SU-DHL-6 (cell line): ENCODE measurements around the gene ST6GAL2.

Experiments
- H2AFZ ChIP-seq: fragments of 200-600 bp; sonication (generic); 2 replicates; pipeline ENCODE4 v1.6.1; 2014; ENCODE audit warnings: low read depth, mild to moderate bottlenecking, moderate library complexity, mixed read lengths, antibody characterized with exemption, low read length; ENCODE audit not compliant: severe bottlenecking
- H3F3A ChIP-seq: fragments of 200-600 bp; shearing (Covaris generic); 2 replicates; pipeline ENCODE4 v1.6.0; 2016; ENCODE audit warnings: antibody characterized with exemption, mild to moderate bottlenecking; ENCODE audit not compliant: insufficient read depth
- H3K27ac ChIP-seq: fragments of 200-600 bp; sonication (generic); 2 replicates; pipeline ENCODE4 v1.5.1; 2016; ENCODE audit warnings: low read depth, mild to moderate bottlenecking, low read length, moderate library complexity, mixed read lengths
- H3K27me3 ChIP-seq: fragments of 200-600 bp; sonication (generic), shearing (Covaris generic); 2 replicates; pipeline ENCODE4 v1.6.0; 2014; ENCODE audit warnings: mild to moderate bottlenecking, low read length
- H3K36me3 ChIP-seq: fragments of 200-600 bp; sonication (generic); 2 replicates; pipeline ENCODE4 v1.6.1; 2014; ENCODE audit warnings: mild to moderate bottlenecking, low read length, mixed read lengths
- H3K4me2 ChIP-seq: fragments of 300-600, 200-600 bp; shearing (Covaris generic), sonication (generic); 2 replicates; pipeline ENCODE4 v1.6.0; 2014; ENCODE audit warnings: low read length, low read depth, mild to moderate bottlenecking; ENCODE audit not compliant: poor library complexity, severe bottlenecking
- H3K4me3 ChIP-seq: fragments of 200-600 bp; sonication (generic); 2 replicates; pipeline ENCODE4 v1.5.1; 2014; ENCODE audit warnings: antibody characterized with exemption, low read length, mild to moderate bottlenecking, mixed read lengths; ENCODE audit not compliant: insufficient read depth, poor library complexity, severe bottlenecking
- H3K79me2 ChIP-seq: fragments of 200-600 bp; sonication (generic); 2 replicates; pipeline ENCODE4 v1.6.1; 2014; ENCODE audit warnings: mild to moderate bottlenecking, low read length, moderate library complexity; ENCODE audit not compliant: insufficient read depth
- H3K9ac ChIP-seq: fragments of 200-600 bp; sonication (generic); 2 replicates; pipeline ENCODE4 v1.7.0; 2014; ENCODE audit warnings: mild to moderate bottlenecking, low read length
- H3K9me2 ChIP-seq: fragments of 200-600 bp; sonication (generic); replicated peaks from 2 replicates; pipeline ENCODE4 v1.6.1; 2014; ENCODE audit warnings: low read length; ENCODE audit not compliant: insufficient read depth
- H3K9me3 ChIP-seq: fragments of 200-600 bp; sonication (generic); 2 replicates; pipeline ENCODE4 v1.6.1; 2014; ENCODE audit warnings: low read length, mixed read lengths; ENCODE audit not compliant: insufficient read depth
- H4K20me1 ChIP-seq: fragments of 200-600 bp; sonication (generic); 2 replicates; pipeline ENCODE4 v1.6.1; 2014; ENCODE audit warnings: low read depth, mild to moderate bottlenecking, antibody characterized with exemption, low read length, moderate library complexity, mixed read lengths
- EZH2phosphoT487 ChIP-seq: fragments of 200-600 bp; sonication (generic), shearing (Covaris generic); conservative IDR thresholded peaks from 2 replicates; pipeline ENCODE4 v1.6.1; 2018; ENCODE audit warnings: mild to moderate bottlenecking, antibody characterized with exemption, low read length, moderate library complexity, mixed read lengths
- TF ChIP-seq, protein P1 (sequence below): fragments of 200-600 bp; sonication (generic); IDR thresholded peaks from one replicate; pipeline ENCODE4 v1.5.1; 2017; ENCODE audit warnings: antibody characterized with exemption, mild to moderate bottlenecking, low read length, moderate library complexity; ENCODE audit not compliant: insufficient read depth, poor library complexity, severe bottlenecking

The ST6GAL2 gene

GRCh38 chr2:106851881-106852501, 34.0 kb downstream of the ST6GAL2 start:
- no peaks in the 10 kb centered on the region for H3K9me2 ChIP-seq
- H3K9ac ChIP-seq, result no peak overlapping the region
- no peaks in the 10 kb centered on the region for H3K27me3 ChIP-seq
- TF ChIP-seq EZH2phosphoT487, result no peak
- TF ChIP-seq, protein P1, sequence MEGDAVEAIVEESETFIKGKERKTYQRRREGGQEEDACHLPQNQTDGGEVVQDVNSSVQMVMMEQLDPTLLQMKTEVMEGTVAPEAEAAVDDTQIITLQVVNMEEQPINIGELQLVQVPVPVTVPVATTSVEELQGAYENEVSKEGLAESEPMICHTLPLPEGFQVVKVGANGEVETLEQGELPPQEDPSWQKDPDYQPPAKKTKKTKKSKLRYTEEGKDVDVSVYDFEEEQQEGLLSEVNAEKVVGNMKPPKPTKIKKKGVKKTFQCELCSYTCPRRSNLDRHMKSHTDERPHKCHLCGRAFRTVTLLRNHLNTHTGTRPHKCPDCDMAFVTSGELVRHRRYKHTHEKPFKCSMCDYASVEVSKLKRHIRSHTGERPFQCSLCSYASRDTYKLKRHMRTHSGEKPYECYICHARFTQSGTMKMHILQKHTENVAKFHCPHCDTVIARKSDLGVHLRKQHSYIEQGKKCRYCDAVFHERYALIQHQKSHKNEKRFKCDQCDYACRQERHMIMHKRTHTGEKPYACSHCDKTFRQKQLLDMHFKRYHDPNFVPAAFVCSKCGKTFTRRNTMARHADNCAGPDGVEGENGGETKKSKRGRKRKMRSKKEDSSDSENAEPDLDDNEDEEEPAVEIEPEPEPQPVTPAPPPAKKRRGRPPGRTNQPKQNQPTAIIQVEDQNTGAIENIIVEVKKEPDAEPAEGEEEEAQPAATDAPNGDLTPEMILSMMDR, result no peak
- H4K20me1 ChIP-seq, result no peaks in the 10 kb centered on the region
- no peak overlapping the region for H2AFZ ChIP-seq
- no peaks in the 10 kb centered on the region for H3F3A ChIP-seq
- no peak overlapping the region for H3K4me3 ChIP-seq
- H3K9me3 ChIP-seq, result no peaks in the 10 kb centered on the region
- H3K4me2 ChIP-seq, result no peak overlapping the region
- no peak overlapping the region for H3K27ac ChIP-seq
- no peaks in the 10 kb centered on the region for H3K36me3 ChIP-seq
- H3K79me2 ChIP-seq, result no peaks in the 10 kb centered on the region

GRCh38 chr2:106851087-106851874, 34.7 kb downstream of the ST6GAL2 start:
- Histone ChIP-seq H3K4me2 (no peak overlapping the region), H3F3A (no peaks in the 10 kb centered on the region), H3K9me3 (no peaks in the 10 kb centered on the region), H3K9me2 (no peaks in the 10 kb centered on the region), H2AFZ (no peak overlapping the region), H4K20me1 (no peaks in the 10 kb centered on the region), H3K27me3 (no peaks in the 10 kb centered on the region), H3K4me3 (no peak overlapping the region), H3K9ac (no peak overlapping the region), H3K79me2 (no peaks in the 10 kb centered on the region), H3K36me3 (no peaks in the 10 kb centered on the region), H3K27ac (no peak overlapping the region)
- TF ChIP-seq, protein P1, result no peak
- no peak for TF ChIP-seq EZH2phosphoT487

- Histone ChIP-seq H4K20me1 (no peaks in the 10 kb centered on the region), H3K27ac (no peak overlapping the region), H2AFZ (no peak overlapping the region), H3K4me3 (no peak overlapping the region), H3K9me3 (no peaks in the 10 kb centered on the region), H3K79me2 (no peaks in the 10 kb centered on the region), H3K4me2 (no peak overlapping the region), H3K9me2 (no peaks in the 10 kb centered on the region), H3K9ac (no peak overlapping the region), H3K27me3 (no peaks in the 10 kb centered on the region), H3K36me3 (no peaks in the 10 kb centered on the region), H3F3A (no peaks in the 10 kb centered on the region)
- TF ChIP-seq, protein P1, result no peak
- no peak for TF ChIP-seq EZH2phosphoT487
These were observed 36.7 kb downstream of the ST6GAL2 start for GRCh38 chr2:106849253-106849652.
